ENCODE results near the gene TNNI3.
A peak's percentile ranks its signal among the peaks of the same experiment; 100 is the strongest.

The TNNI3 gene

DNA sequence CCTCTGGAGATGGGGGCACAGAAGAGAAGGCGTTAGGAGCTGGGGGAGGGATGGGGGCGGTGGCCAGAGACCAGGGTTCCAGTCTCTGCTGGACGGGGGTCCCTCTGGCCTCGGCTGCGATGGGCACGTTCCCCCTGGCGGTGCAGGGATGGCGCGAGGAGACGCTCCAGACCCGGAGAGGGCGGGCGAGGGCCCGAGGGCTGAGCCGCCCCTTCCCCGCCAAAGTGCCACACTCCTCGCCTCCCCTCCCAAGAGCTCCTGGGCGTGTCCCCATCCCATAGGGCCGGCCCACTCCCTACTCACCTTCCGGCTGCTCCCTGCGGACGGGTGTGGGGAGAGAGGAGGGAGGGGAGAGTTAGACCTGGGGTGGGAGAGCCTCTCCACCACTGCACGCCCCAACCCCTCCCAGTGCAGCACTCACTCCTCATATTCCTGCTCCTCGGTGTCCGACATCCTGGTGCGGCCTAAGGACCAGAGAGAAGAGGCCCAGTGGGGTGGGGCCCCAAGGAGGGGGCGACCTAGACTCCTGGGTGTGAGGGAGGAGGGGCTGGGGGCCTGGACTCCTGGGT, 10.7 kb downstream of the TNNI3 start:
- no peak for DNase-seq (ENCODE audit: low spot score)

DNA sequence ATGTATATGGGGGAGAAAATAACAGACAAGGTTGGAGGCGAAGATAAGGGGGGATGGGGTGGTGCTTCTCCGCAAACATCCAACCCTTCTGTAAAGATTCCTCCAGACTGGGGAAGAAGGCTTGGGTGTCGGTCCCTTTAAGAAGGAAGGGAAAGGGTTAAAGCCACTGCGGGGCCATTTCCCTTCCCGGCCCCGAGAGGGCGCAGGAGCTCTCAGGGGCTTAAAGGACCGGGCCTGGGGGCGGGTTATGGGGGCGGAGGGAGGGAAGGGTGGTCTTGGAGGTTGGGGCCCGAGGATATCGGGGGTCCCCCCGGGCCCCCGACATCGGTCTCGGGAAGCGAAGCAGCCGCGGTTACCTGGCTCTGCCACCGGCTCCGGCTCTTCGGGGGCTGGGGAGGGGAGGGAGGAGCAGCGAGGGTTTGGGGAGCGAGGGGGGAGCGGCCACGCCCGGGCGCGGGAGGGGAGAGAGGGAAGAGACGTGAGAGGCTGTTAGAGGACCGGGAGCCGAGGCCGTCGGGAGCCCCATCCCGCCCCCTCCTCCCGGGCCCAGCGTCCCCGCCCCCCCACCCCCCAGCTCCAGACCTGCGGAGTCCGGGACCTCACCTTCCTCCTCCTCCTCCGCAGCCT, 11.3 kb downstream of the TNNI3 start:
- DNase-seq (ENCODE audit: low spot score), result peak; percentile 49

DNA sequence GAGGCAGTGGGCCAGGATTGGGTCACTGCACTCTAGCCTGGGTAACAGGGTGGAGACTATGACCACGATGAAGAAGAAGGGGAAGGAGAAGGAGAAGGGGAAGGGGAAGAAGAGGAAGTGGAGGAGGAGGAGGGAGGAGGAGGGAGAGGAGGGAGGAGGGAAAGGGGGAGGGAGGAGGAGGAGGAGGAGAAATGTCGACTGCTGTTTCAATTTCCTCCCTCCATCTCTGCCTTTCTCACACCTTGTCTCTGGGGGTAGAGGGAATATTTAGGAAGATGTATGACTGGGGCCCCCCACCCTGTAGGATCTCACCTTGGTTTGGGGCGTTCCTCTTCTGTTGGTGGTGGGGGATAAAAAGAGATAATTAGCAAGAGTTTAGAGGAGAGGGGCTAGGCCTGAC, 12.3 kb downstream of the TNNI3 start:
- no peak for DNase-seq (ENCODE audit: low spot score)

DNA sequence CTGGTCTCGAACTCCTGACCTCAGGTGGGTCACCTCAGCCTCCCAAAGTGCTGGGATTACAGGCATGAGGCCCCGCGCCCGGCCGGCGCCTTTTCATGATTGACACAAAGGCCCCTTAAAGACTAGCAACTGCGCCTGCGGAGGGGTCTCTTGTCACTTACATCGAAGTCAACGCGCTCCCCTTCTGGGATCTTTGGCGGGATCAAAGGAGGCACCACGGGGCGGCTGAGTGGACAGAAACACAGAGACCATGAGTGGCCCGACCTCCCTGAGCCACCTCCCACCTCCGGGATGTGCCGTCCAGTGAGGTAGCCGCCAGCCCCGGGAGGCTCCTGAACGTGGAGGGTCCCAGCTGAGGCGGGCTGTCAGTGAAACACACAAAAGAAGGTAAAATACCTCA, 15.8 kb downstream of the TNNI3 start:
- no peak for DNase-seq (ENCODE audit: low spot score)

DNA sequence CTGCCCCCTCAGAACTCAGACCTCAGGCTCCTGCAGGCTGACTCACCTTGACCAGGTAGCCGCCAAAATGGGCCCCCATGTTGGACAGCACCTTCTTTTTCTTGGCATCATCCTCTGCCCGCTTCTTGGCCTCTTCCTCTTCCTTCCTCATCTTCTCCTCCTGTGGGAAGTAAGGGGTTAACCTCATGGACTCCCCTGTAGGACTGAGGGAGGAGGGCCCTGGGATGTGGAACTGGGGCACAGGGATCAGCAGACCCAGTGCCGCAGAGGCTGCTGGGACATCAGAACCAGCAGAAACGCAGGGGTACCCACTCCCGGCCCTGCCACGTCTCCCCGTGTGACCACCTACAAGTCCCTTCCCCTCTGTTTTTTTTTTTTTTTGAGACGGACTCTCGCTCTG, 19.6 kb downstream of the TNNI3 start:
- no peak for DNase-seq (ENCODE audit: low spot score)

DNA sequence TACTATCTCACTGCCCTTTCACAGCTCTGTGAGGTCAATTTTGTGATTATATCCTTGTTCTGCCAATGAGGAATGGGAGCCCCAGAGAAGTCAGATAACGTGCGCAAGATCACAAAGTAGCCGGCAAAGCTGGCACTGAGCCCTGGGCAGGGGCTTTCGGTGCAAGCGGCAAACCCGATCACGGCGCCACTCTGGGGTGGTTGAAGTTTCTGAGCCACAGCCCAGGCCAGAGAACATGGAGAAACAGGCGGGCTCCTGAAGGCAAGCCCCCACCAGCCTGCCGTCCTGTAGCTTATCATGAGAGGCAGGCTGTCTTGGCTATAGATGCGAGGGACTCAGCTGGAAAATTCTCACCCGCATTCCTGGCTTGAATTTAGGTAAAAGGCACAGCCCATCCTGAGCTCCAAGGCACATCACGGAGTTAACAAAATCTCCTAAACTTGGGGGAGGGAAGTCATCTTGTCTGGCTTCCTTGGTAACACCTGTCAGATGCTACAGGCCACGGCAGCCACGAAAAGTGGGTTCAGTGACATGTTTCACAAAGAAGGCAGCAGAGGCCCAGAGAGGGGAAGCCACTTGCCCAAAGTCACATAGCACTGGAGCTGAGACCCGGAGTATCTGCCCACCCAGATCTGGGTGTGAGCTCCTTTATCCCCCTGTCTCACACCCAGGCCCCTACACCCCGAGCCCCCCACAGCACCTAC, 21.0 kb downstream of the TNNI3 start:
- DNase-seq (ENCODE audit: low spot score), result no peak

GRCh38 chr19:55134736-55135135, 22.8 kb downstream of the TNNI3 start:
- no peak for DNase-seq (ENCODE audit: low spot score)

DNA sequence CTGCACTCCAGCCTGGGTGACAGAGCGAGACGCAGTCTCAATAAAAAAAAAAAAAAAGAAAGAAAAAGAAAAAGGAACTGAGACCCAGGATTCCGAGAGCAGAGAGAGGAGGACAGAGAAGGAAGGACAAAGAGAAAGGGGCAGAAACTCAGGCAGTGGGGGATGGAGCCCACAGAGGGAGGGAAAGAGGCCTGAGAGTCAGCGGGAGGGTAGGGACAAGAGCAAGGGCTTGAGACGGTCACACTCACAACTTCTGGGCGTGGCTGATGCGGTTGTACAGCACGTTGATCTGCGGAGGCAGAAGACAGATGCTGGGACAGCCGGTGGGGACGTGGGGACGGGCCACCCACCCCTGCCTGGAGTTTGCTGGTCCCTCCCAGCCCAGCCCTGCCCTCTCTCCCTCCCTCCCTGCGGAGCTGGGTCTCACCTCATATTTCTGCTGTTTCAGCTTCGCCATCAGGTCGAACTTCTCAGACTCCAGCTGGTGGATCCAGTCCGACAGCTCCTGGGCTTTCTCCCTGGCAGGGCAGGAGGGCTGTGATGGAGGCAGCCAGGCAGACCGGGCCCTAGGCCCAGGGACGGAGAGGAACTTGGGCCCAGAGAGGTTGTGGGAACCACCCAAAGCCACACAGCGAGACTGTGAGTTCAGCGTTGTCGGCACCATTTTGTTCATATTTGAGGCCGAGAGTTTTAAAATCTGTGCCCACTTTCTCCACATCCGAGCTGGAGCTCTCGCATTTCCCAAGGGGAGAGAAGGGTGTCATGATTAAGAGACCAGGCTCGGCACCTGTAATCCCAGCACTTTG, 23.7 kb downstream of the TNNI3 start:
- DNase-seq (ENCODE audit: low spot score), result no peak

DNA sequence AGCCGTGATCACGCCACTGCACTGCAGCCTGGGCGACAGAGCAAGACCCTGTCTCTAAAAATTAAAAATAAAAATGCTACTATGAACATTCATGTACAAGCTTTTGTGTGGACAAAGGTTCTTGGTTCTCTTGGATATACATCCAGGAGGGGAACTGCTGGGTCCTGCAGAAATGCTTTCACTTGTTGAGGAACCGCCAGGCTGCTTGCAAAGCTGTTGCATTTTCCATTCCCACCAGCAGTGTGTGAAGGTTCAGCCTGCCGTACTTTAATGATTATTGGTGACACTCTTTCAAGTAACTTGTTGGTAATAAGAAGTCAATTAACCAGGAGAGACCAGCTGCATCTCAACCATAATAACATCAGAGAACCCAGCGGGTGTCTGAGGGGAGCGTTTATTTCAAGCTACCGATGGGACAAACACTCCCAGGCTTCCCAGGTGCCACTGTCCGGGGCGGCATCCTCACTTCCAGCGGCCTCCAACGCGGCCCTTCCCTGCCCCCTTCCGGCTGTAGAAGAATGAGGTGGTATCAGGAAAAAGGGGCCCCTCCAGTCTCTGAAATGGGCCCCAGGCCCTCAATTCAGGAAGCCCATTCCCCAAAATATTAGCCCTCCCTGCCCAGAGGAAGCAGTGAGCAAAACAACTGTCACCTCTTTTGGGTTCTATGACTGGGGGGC, 24.9 kb downstream of the TNNI3 start:
- no peak for DNase-seq (ENCODE audit: low spot score)

GRCh38 chr19:55131421-55131820, 26.1 kb downstream of the TNNI3 start:
- DNase-seq (ENCODE audit: low spot score), result no peak

DNA sequence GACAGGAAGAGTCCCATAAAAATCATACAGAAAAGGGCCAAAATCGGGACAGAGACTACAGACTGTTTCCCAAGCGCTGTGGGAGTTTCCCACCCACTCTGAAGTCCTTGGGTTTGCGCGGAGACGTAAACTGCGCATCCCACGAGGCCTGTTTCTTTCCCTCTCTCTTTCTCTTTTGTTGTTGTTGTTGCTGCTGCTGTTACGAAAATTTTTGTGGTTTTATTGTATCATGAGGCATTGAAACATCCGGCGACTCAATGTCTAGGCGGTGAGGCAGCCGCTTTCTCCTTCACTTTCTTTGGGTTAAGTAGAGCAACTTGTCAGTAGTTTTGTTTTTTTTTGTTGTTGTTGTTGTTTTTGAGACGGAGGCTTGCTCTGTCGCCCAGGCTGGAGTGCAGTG, 38.5 kb downstream of the TNNI3 start:
- DNase-seq (ENCODE audit: low spot score), result no peak

- no peak for DNase-seq (ENCODE audit: low spot score)
Observed at GRCh38 chr19:55118401-55118991, 39.0 kb downstream of the TNNI3 start.

DNA sequence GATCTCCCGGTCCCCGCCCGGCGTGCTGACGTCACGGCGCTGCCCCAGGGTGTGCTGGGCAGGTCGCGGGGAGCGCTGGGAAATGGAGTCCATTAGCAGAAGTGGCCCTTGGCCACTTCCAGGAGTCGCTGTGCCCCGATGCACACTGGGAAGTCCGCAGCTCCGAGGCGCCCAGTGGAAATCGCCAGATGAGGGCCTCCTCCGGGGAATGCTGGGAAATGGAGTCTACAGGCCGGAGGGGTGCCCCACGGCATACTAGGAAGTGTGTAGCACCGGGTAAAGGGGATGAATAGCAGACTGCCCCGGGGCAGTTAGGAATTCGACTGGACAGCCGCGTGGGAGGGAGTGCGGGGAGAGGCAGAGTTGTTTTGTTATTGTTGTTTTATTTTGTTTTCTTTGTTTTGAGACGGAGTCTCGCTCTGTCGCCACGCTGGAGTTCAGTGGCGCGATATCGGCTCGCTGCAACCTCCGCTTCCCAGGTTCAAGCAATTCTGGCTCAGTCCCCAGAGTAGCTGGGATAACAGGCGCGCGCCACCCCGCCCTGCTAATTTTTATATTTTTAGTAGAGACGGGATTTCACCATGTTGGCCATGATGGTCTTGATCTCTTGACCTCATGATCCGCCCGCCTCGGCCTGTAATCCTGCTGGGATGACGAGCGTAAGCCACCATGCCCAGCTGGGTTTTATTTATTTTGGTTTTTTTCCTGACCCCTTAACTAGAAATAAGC, 39.7 kb downstream of the TNNI3 start:
- DNase-seq (ENCODE audit: low spot score), result peak; percentile 99

GRCh38 chr19:55116859-55117662, 40.5 kb downstream of the TNNI3 start, which contains the start of gene PPP1R12C:
TSS of gene PPP1R12C (minus strand) at chr19:55117637. CDS start at chr19:55117543, 94 bp downstream.
- no peak for DNase-seq (ENCODE audit: low spot score)

- DNase-seq (ENCODE audit: low spot score), result peak; percentile 79
Observed at GRCh38 chr19:55116232-55116858, 41.2 kb downstream of the TNNI3 start.

- no peak for DNase-seq (ENCODE audit: low spot score)
Observed at GRCh38 chr19:55115446-55116065, 42.0 kb downstream of the TNNI3 start.

- no peak for DNase-seq (ENCODE audit: low spot score)
Observed at GRCh38 chr19:55114566-55115145, 42.9 kb downstream of the TNNI3 start.

- peak; percentile 95 for DNase-seq (ENCODE audit: low spot score)
Observed at GRCh38 chr19:55113570-55114039, 43.9 kb downstream of the TNNI3 start.

Data from AG08395 (cell line).